ENCODE results near the gene MUTYH. TPM values are rescaled to one million over a fixed set of nuclear protein-coding genes. Genes with fewer than 3 reads are reported as not detected.
A peak's percentile ranks its signal among the peaks of the same experiment; 100 is the strongest.

Gene MUTYH
- total RNA-seq, 1 experiment from 2014 or later, result 48.4 TPM

DNA sequence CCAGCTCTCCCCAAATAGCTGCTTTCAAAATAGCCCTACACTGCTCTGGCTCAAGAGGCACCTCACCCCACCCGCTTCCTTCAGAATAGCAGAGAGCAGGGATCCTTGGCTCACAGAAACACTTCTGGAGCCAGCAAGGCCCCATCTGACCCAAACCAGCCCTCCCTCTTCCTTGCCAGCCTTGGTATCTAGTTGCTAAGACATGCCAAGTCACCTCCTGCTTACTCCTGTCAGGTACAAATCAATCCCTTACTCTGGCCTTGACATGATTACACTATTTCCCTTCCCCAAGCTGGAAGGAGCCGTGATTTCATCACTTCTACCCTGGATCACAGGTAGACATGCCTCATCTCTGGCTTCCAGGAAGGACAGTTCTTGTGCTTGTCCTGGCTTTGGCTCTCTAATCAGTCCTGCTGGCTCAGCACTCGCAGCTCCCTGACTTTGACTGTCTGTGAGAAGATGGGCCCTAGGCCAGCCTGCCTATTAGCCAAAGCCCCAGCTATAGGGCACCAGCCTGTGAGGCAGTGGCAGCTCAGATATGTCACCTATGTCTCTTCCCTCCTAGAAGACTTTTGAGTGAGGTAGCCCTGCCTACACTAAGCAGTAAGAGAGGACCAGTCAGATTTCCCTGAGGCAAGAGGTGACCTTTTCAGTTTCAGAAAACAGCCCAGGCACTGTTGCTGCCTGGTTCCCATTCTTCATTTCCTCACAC lies 8.9 kb upstream of the MUTYH start:
- Mint-ChIP-seq H3K9me3 (ENCODE audit: unreplicated experiment) (no peaks in the 10 kb centered on the region), H3K36me3 (ENCODE audit: insufficient read depth, unreplicated experiment) (peaks cover 41% of the 10 kb centered on the region), H3K27me3 (ENCODE audit: insufficient read depth, unreplicated experiment) (no peaks in the 10 kb centered on the region), H3K27ac (ENCODE audit: unreplicated experiment) (peak overlapping the region; percentile 46), H3K4me3 (ENCODE audit: unreplicated experiment) (no peak overlapping the region), H3K4me1 (ENCODE audit: low read depth, unreplicated experiment) (peaks cover 19% of the 10 kb centered on the region)
- TF ChIP-seq CTCF (IDR thresholded peaks at IDR 0.05; ENCODE audit: insufficient read depth in 1 of 2, low read depth in 1 of 2, low read length in 1 of 2, severe bottlenecking in 1 of 2, unreplicated experiment in 1 of 2), result no peak
- ChIA-PET POLR2A (interaction anchor here (1.8 to 2.1 kb wide), 2 partner anchors 9 to 22 kb away, joined by 5 to 10 read pairs; partner anchors contain the start of genes HPDL, MUTYH and TOE1), CTCF (no interaction called here)
- Histone ChIP-seq H3K9me3 (no peaks in the 10 kb centered on the region), H3K36me3 (ENCODE audit: control insufficient read depth, insufficient read depth, low read length) (peaks cover 3% of the 10 kb centered on the region), H3K4me1 (peaks cover 24% of the 10 kb centered on the region), H3K27me3 (replicated peaks; ENCODE audit: control insufficient read depth, insufficient read depth, low read length) (no peaks in the 10 kb centered on the region), H3K4me3 (ENCODE audit: low read depth, low read length) (no peak overlapping the region)
- BruUV-seq (replicated peaks), result no TSS peak
- intact Hi-C loops (cut with micrococcal nuclease; ENCODE audit: unreplicated experiment), result no loop called here
- DNase-seq, result no peak

DNA sequence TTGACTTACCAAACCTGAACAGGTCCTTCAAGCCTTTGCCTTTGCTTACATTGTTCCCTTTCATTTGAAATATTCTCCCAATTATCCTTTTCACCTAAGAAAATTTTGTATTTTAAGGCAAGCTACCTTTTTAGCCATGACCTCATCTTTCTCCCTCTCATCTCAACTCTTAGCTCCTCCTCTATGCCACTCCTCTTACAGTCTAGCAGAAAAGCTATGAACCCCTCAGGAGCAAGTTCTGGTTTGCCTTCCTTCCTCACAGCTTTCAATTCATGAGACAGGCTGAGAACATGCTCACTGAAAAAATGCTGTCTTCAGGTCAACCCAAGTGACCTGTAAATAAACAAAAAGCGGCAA lies 8.3 kb upstream of the MUTYH start:
- H3K27me3 ChIP-seq (replicated peaks; ENCODE audit: control insufficient read depth, insufficient read depth, low read length), result no peaks in the 10 kb centered on the region
- Mint-ChIP-seq H3K4me3 (ENCODE audit: unreplicated experiment) (no peak overlapping the region), H3K27ac (ENCODE audit: unreplicated experiment) (peak overlapping the region; percentile 46), H3K4me1 (ENCODE audit: low read depth, unreplicated experiment) (peaks cover 19% of the 10 kb centered on the region), H3K9me3 (ENCODE audit: unreplicated experiment) (no peaks in the 10 kb centered on the region), H3K27me3 (ENCODE audit: insufficient read depth, unreplicated experiment) (no peaks in the 10 kb centered on the region), H3K36me3 (ENCODE audit: insufficient read depth, unreplicated experiment) (peaks cover 39% of the 10 kb centered on the region)
- ChIA-PET CTCF (interaction anchor here (0.6 to 0.7 kb wide), 2 partner anchors 114 to 145 kb away, joined by 3 to 5 read pairs; no protein-coding TSS in a partner anchor), POLR2A (interaction anchor here (0.5 to 2.1 kb wide), 4 partner anchors 8 to 1482 kb away, joined by 3 to 10 read pairs (median 4); partner anchors contain the start of genes HPDL, MUTYH and TOE1)
- intact Hi-C loops (cut with micrococcal nuclease; ENCODE audit: unreplicated experiment), result no loop called here
- TF ChIP-seq CTCF (IDR thresholded peaks at IDR 0.05; ENCODE audit: insufficient read depth in 1 of 2, low read depth in 1 of 2, low read length in 1 of 2, severe bottlenecking in 1 of 2, unreplicated experiment in 1 of 2), result no peak
- peaks cover 24% of the 10 kb centered on the region for H3K4me1 ChIP-seq
- no peak overlapping the region for H3K4me3 ChIP-seq (ENCODE audit: low read depth, low read length)
- BruUV-seq (replicated peaks), result no TSS peak
- no peaks in the 10 kb centered on the region; the same call in none of the 2 replicates for H3K36me3 ChIP-seq (ENCODE audit: control insufficient read depth, insufficient read depth, low read length)
- DNase-seq, result no peak
- no peaks in the 10 kb centered on the region for H3K9me3 ChIP-seq

GRCh38 chr1:45348020-45348419 lies 7.8 kb upstream of the MUTYH start:
- Mint-ChIP-seq H3K27me3 (ENCODE audit: insufficient read depth, unreplicated experiment) (no peaks in the 10 kb centered on the region), H3K4me3 (ENCODE audit: unreplicated experiment) (no peak overlapping the region), H3K9me3 (ENCODE audit: unreplicated experiment) (no peaks in the 10 kb centered on the region), H3K4me1 (ENCODE audit: low read depth, unreplicated experiment) (peaks cover 19% of the 10 kb centered on the region), H3K27ac (ENCODE audit: unreplicated experiment) (peak overlapping the region; percentile 46), H3K36me3 (ENCODE audit: insufficient read depth, unreplicated experiment) (peaks cover 45% of the 10 kb centered on the region)
- Histone ChIP-seq H3K9me3 (no peaks in the 10 kb centered on the region), H3K27me3 (replicated peaks; ENCODE audit: control insufficient read depth, insufficient read depth, low read length) (no peaks in the 10 kb centered on the region), H3K4me1 (peaks cover 24% of the 10 kb centered on the region), H3K36me3 (ENCODE audit: control insufficient read depth, insufficient read depth, low read length) (no peaks in the 10 kb centered on the region; the same call in 1 of the 2 replicates), H3K4me3 (ENCODE audit: low read depth, low read length) (no peak overlapping the region)
- intact Hi-C loops (cut with micrococcal nuclease; ENCODE audit: unreplicated experiment), result no loop called here
- POLR2A ChIA-PET, result interaction anchor here (0.5 to 2.1 kb wide), 4 partner anchors 8 to 1483 kb away, joined by 3 to 10 read pairs (median 4); partner anchors contain the start of genes HPDL, MUTYH and TOE1
- BruUV-seq (replicated peaks), result no TSS peak
- TF ChIP-seq CTCF (IDR thresholded peaks at IDR 0.05; ENCODE audit: insufficient read depth in 1 of 2, low read depth in 1 of 2, low read length in 1 of 2, severe bottlenecking in 1 of 2, unreplicated experiment in 1 of 2), result no peak
- CTCF ChIA-PET, result interaction anchor here (0.6 to 0.7 kb wide), 2 partner anchors 114 to 145 kb away, joined by 3 to 5 read pairs; no protein-coding TSS in a partner anchor
- no peak for DNase-seq

Data from Caco-2 (cell line).